OCI-LY7 (cell line): ENCODE measurements around the gene RFX2. TPM values are rescaled to one million over a fixed set of nuclear protein-coding genes. Genes with fewer than 3 reads are reported as not detected.

ENCODE experiments used
- BruUV-seq: library from RNA; stranded (reverse); fragments of 400-500 nt; replicated peaks from 2 replicates; lab custom pipeline; 2021; lab: Mats Ljungman, UMichigan
- CTCF ChIA-PET: fragments of 300-600 bp; sonication (Branson Sonifier 250); formaldehyde crosslinking; loops from one replicate; lab custom pipeline; 2022; ENCODE audit warnings: antibody characterized with exemption; ENCODE audit not compliant: unreplicated experiment; lab: Charles Lee
- POLR2A ChIA-PET: fragments of 300-600 bp; sonication (Branson Sonifier 250); formaldehyde crosslinking; loops from one replicate; lab custom pipeline; 2022; ENCODE audit warnings: antibody characterized with exemption; lab: Charles Lee
- DNase-seq: peaks from one replicate; pipeline ENCODE4 v3.0.0-alpha.2; 2015; ENCODE audit warnings: low spot score
- H2AFZ ChIP-seq: fragments of 200-600 bp; sonication (generic), shearing (Covaris generic); 2 replicates; pipeline ENCODE4 v1.6.1; 2014; ENCODE audit warnings: mild to moderate bottlenecking, antibody characterized with exemption, low read length, moderate library complexity
- H3K27ac ChIP-seq: fragments of 200-600 bp; sonication (generic); 2 replicates; pipeline ENCODE4 v1.5.1; 2014; ENCODE audit warnings: mixed run types, low read depth, mild to moderate bottlenecking, moderate library complexity, low read length, inconsistent platforms; ENCODE audit not compliant: poor library complexity, severe bottlenecking
- H3K36me3 ChIP-seq: fragments of 200-600 bp; sonication (generic); 2 replicates; pipeline ENCODE4 v1.6.1; 2014; ENCODE audit warnings: mild to moderate bottlenecking, antibody characterized with exemption, low read length, moderate library complexity, mixed read lengths; ENCODE audit not compliant: insufficient read depth
- H3K4me1 ChIP-seq: fragments of 200-600 bp; sonication (generic); 2 replicates; pipeline ENCODE4 v1.5.1; 2014; ENCODE audit warnings: mild to moderate bottlenecking, low read length; ENCODE audit not compliant: insufficient read depth, poor library complexity, severe bottlenecking
- H3K4me2 ChIP-seq: fragments of 200-600 bp; sonication (generic); 2 replicates; pipeline ENCODE4 v1.6.1; 2014; ENCODE audit warnings: mild to moderate bottlenecking, low read length
- H3K4me3 ChIP-seq: fragments of 200-600 bp; sonication (generic); 2 replicates; pipeline ENCODE4 v1.5.1; 2014; ENCODE audit warnings: mild to moderate bottlenecking, low read depth, low read length; ENCODE audit not compliant: poor library complexity, severe bottlenecking
- H3K79me2 ChIP-seq: fragments of 200-600 bp; sonication (generic); 2 replicates; pipeline ENCODE4 v1.6.1; 2016; ENCODE audit warnings: low read depth, mild to moderate bottlenecking, low read length, moderate library complexity, mixed read lengths; ENCODE audit not compliant: insufficient read depth
- H3K9me2 ChIP-seq: fragments of 200-600 bp; sonication (generic); 2 replicates; pipeline ENCODE4 v1.6.1; 2016; ENCODE audit warnings: mild to moderate bottlenecking, low read length, mixed read lengths; ENCODE audit not compliant: insufficient read depth
- H3K9me3 ChIP-seq: fragments of 200-600 bp; sonication (generic); 2 replicates; pipeline ENCODE4 v1.6.1; 2014; ENCODE audit warnings: mild to moderate bottlenecking, mixed run types, low read length, mixed read lengths
- H4K20me1 ChIP-seq: fragments of 200-600 bp; sonication (generic); 2 replicates; pipeline ENCODE4 v1.6.1; 2014; ENCODE audit warnings: mild to moderate bottlenecking, antibody characterized with exemption, low read length, moderate library complexity, mixed read lengths; ENCODE audit not compliant: insufficient read depth
- EZH2phosphoT487 ChIP-seq: fragments of 200-600 bp; sonication (generic); IDR thresholded peaks from 2 replicates; pipeline ENCODE4 v1.6.1; 2018; ENCODE audit warnings: low read depth, borderline replicate concordance, mild to moderate bottlenecking, mixed run types, antibody characterized with exemption, low read length, moderate library complexity, mixed read lengths
- intact Hi-C: fragments of 100-400 bp; cut with micrococcal nuclease; formaldehyde crosslinking; loops from one replicate; pipeline ENCODE4 v1.10.0; 2022; ENCODE audit not compliant: unreplicated experiment
- total RNA-seq, 2 experiments: library from RNA; depleted of rRNA in 1 of 2; stranded (reverse); fragments of >200 nt in 1 of 2; shearing (Covaris generic) in 1 of 2; gene quantifications; 2 replicates each; pipeline ENCODE4 v1.2.3, GENCODE V29; 2014 to 2022
- TF ChIP-seq, protein P1 (sequence below): fragments of 200-600 bp; sonication (generic); conservative IDR thresholded peaks from 2 replicates; pipeline ENCODE4 v1.5.1; 2014; ENCODE audit warnings: mild to moderate bottlenecking, antibody characterized with exemption, low read length, moderate library complexity, mixed read lengths

RFX2 gene
- total RNA-seq, 2 experiments from 2014 or later, result 11.0 to 11.8 TPM

DNA sequence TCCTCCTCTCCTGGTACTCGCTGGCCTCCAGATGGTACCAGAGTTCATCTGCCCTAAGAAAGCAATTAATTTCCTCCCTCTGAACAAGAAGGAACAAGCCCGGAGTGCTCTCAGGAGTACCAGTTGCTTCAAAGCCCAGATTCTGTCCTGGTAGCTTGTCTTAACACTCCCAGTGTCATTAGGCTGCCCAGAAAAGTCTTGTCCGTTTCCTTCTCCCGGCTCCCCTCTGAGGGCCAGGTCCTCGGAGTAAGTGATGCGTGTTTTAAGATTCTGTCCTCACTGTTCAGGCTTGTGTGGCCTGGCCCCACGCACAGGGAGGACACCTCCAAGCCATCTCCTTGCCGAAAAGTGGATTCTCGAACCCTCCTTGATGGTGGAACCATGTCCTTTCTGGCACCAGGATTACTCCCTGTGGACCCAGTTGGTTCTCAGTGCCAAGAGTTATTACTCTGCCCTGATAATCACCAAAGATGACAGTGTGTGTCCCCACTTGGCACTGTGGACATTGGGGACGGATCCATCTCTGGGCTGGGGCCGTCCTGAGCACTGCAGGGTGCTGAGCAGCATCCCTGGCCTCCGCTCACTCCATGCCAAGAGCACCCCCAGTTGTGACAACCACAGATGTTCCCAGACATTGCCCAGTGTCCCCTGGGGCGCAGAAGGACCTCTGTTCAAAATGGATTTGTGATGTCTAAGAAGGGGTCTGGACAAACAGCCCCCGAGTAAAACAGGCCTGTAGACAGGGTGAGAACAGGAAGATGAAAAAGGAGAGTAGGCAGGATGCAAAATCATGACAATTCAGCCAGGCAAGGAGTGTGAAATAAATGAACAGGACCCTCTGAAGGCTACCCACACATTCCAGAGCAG is 52.4 kb downstream of the RFX2 start:
- H3K4me1 ChIP-seq, result no peaks in the 10 kb centered on the region
- ChIA-PET POLR2A (no interaction called here), CTCF (interaction anchor here (0.6 kb wide), 1 partner anchor 34 kb away, joined by 8 read pairs; no protein-coding TSS in a partner anchor)
- H2AFZ ChIP-seq, result no peak overlapping the region
- intact Hi-C loops, result loop anchor here (10.0 kb wide), 1 partner anchor 247 kb away; no protein-coding TSS in a partner anchor
- no peaks in the 10 kb centered on the region for H3K36me3 ChIP-seq
- H3K4me3 ChIP-seq, result no peak overlapping the region
- BruUV-seq, result no TSS peak
- no peak overlapping the region for H3K4me2 ChIP-seq
- no peaks in the 10 kb centered on the region for H3K9me2 ChIP-seq
- DNase-seq, result no peak
- no peak overlapping the region for H3K27ac ChIP-seq
- no peaks in the 10 kb centered on the region for H3K79me2 ChIP-seq
- H3K9me3 ChIP-seq, result no peaks in the 10 kb centered on the region
- no peaks in the 10 kb centered on the region for H4K20me1 ChIP-seq
- TF ChIP-seq EZH2phosphoT487, result no peak
- TF ChIP-seq, protein P1, sequence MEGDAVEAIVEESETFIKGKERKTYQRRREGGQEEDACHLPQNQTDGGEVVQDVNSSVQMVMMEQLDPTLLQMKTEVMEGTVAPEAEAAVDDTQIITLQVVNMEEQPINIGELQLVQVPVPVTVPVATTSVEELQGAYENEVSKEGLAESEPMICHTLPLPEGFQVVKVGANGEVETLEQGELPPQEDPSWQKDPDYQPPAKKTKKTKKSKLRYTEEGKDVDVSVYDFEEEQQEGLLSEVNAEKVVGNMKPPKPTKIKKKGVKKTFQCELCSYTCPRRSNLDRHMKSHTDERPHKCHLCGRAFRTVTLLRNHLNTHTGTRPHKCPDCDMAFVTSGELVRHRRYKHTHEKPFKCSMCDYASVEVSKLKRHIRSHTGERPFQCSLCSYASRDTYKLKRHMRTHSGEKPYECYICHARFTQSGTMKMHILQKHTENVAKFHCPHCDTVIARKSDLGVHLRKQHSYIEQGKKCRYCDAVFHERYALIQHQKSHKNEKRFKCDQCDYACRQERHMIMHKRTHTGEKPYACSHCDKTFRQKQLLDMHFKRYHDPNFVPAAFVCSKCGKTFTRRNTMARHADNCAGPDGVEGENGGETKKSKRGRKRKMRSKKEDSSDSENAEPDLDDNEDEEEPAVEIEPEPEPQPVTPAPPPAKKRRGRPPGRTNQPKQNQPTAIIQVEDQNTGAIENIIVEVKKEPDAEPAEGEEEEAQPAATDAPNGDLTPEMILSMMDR, result no peak

GRCh38 chr19:6056801-6057650 is 53.3 kb downstream of the RFX2 start:
- Histone ChIP-seq H3K4me2 (no peak overlapping the region), H3K27ac (no peak overlapping the region), H3K9me3 (no peaks in the 10 kb centered on the region), H3K9me2 (no peaks in the 10 kb centered on the region), H2AFZ (no peak overlapping the region), H4K20me1 (no peaks in the 10 kb centered on the region), H3K36me3 (no peaks in the 10 kb centered on the region), H3K79me2 (no peaks in the 10 kb centered on the region), H3K4me3 (no peak overlapping the region), H3K4me1 (no peaks in the 10 kb centered on the region)
- no TSS peak for BruUV-seq
- intact Hi-C loops, result loop anchor here (10.0 kb wide), 1 partner anchor 248 kb away; no protein-coding TSS in a partner anchor
- no peak for DNase-seq
- ChIA-PET POLR2A (interaction anchor here (0.6 kb wide), 1 partner anchor 23 kb away, joined by 6 read pairs; no protein-coding TSS in a partner anchor), CTCF (interaction anchor here (0.6 kb wide), 1 partner anchor 35 kb away, joined by 8 read pairs; no protein-coding TSS in a partner anchor)
- TF ChIP-seq, protein P1, result no peak
- no peak for TF ChIP-seq EZH2phosphoT487
